HG02623 (cell line): ENCODE data around the gene FRMPD2.
"Not testable (repeated sequence)": the region's sequence is repeated elsewhere in the genome, so short reads cannot be mapped to it uniquely, and the experiment has no call there.

Source experiments
- ATAC-seq: cut with Tn5 transposase; IDR thresholded peaks from one replicate; pipeline ENCODE4 v1.9.1; 2021; ENCODE audit warnings: moderate library complexity; ENCODE audit not compliant: unreplicated experiment

Gene FRMPD2

GRCh38 chr10:48154211-48155140 lies 120.0 kb downstream of the FRMPD2 start:
- ATAC-seq = not testable (repeated sequence)

GRCh38 chr10:48147643-48148042 lies 126.9 kb downstream of the FRMPD2 start:
- not testable (repeated sequence) for ATAC-seq

GRCh38 chr10:48143721-48144642 lies 130.5 kb downstream of the FRMPD2 start:
- not testable (repeated sequence) for ATAC-seq

GRCh38 chr10:48140949-48141348 lies 133.5 kb downstream of the FRMPD2 start:
- ATAC-seq = not testable (repeated sequence)

- ATAC-seq = not testable (repeated sequence)
Measured at GRCh38 chr10:48139953-48140850, 134.3 kb downstream of the FRMPD2 start.

- ATAC-seq = not testable (repeated sequence)
Measured at GRCh38 chr10:48128954-48129353, 145.5 kb downstream of the FRMPD2 start.

- not testable (repeated sequence) for ATAC-seq
Measured at GRCh38 chr10:48126251-48126650, 148.2 kb downstream of the FRMPD2 start.

GRCh38 chr10:48125631-48126030 lies 148.9 kb downstream of the FRMPD2 start:
- ATAC-seq = not testable (repeated sequence)

GRCh38 chr10:48122618-48123017 lies 151.9 kb downstream of the FRMPD2 start:
- ATAC-seq = not testable (repeated sequence)

- not testable (repeated sequence) for ATAC-seq
Measured at GRCh38 chr10:48110277-48110676, 164.2 kb downstream of the FRMPD2 start.
